Stimulated activated CD4-positive, alpha-beta T cell treated with anti-CD3 and anti-CD28 coated beads, Interleukin-1b, Interleukin-23, amount 100 ng/mL, for 24 hours (primary cell): ENCODE measurements around the gene ALOXE3.
"Not testable (repeated sequence)": the region's sequence is repeated elsewhere in the genome, so short reads cannot be mapped to it uniquely, and the experiment has no call there.

Experiments
- DNase-seq, 4 experiments: peaks; one replicate each; pipeline ENCODE4 v3.0.0-alpha.2; 2020; ENCODE audit warnings: low read depth in 4 of 4, low spot score in 1 of 4

Gene ALOXE3

GRCh38 chr17:8100763-8101162 is 17.6 kb downstream of the ALOXE3 start:
- DNase-seq, result no peak

- no peak for DNase-seq
Observed at GRCh38 chr17:8100111-8100510, 18.2 kb downstream of the ALOXE3 start.

DNA sequence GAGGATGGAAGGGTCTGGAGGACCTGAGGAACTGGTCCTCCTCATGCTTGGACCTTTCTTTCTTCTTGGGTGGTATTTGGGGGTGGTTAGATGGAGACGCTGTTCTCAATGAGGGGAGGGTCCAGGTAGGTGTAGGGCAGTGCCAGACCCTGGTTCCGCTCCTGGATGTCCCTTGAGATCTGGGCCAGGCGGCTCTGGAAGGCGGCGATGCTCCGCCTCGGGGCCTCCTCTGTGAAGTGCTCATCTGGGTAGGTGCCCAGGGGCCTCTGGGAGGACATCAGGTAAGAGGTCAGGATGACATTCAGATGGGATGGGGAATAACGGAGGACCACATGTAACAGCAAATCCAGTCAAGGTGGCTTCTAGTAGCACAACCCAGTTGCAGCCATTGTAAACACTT is 21.8 kb downstream of the ALOXE3 start:
- no peak for DNase-seq

GRCh38 chr17:8095361-8095760 is 23.0 kb downstream of the ALOXE3 start:
- DNase-seq, result no peak

DNA sequence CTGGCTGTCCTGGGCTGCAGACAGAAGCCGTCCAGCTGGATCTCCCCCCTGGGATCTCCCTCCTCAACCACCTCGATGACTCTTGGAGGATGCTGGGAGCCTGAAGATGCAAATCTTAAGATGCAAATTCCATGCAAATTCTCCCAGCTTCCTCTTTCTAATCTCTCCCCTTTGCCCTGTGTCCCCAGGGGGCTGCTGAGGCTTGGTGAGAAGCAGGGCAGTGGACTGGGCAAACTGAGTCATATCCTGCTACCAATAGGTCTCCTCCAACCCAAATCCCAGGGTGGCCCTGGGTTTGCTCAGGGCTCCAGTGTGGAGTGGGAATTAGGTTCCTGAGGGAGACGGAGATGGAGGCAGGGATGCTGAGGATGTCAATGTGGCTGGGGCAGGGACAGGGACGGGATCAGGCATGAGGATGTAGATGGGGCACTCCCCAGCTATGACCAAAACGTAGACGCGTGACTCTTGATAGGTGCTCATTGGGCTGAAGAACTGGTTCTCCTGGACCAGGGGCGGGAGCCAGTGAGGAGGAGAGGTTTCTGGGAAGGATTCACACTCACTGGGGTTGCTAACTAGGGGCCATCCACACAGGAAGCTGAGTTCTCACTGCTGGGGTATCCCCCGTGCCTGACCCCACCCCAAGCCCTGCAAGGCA is 27.2 kb downstream of the ALOXE3 start:
- DNase-seq, result no peak

DNA sequence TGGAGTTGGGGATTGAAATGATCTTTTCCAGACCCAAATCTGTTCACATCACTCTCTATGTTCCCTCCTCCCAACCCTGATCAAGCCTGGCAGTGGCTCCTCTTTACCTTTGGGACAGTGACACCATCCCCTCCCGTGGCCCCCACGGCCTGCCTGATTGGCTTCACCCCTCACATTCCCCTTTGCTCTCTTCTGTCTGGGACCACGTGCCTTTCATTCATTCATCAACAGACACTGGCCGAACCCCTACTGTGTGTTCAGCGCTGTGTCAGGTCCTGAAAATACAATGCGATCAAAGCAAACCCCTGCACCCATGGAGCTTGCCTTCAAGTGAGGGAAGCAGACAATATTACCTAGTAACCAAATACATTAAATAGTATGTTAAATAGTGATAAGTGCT is 28.6 kb downstream of the ALOXE3 start:
- no peak for DNase-seq

GRCh38 chr17:8087952-8088230 is 30.4 kb downstream of the ALOXE3 start:
- DNase-seq, result no peak

DNA sequence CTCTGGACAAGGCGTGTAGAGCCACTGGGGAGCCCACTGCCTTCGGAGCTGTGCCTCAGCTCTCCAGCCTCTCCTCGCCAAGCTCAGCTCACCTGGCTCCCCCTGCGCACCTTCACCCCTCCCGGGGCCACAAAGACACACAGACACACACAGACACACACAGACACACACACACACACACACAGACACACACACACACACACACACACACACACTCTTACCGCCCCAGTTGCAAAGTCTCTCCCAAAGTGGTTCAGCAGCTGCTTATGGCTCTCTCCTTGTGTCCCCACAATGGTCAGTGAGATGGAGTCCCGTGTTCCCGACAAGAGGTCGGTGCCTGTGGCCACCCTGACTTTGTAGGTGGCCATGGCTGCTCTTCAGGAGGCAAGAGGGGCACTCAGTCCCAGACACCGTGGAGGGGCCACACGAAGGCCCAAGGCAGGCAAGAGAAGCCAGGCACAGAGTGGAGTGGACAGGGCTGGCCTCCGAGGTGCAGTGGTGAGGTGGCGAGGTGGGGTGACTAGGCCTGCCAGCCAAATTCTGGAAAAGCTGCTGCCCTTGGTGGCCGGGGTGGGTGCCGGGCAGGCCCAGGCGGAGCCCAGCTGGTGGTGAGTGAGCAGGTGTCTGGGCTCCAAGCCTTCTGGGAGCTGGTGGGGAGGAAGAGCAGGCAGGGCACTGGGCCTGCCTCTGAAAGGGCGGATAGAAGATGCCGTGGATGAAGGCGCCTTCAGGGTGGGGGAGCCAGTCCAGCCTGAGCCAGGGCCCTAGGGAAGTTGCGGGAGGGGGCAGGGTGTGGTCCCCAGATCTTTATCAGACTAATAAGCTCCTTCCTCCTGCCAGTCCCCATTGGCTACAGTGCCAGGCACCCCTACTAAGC is 31.0 kb downstream of the ALOXE3 start, which contains the start of gene ALOX12B:
TSS of gene ALOX12B (minus strand) at position 642 of the 877 bp plus-strand sequence. CDS start at position 368, 274 bp downstream.
- DNase-seq, result no peak

- no peak for DNase-seq
Observed at GRCh38 chr17:8084250-8084649, 34.1 kb downstream of the ALOXE3 start.

GRCh38 chr17:8082292-8082691 is 36.0 kb downstream of the ALOXE3 start:
- no peak for DNase-seq

DNA sequence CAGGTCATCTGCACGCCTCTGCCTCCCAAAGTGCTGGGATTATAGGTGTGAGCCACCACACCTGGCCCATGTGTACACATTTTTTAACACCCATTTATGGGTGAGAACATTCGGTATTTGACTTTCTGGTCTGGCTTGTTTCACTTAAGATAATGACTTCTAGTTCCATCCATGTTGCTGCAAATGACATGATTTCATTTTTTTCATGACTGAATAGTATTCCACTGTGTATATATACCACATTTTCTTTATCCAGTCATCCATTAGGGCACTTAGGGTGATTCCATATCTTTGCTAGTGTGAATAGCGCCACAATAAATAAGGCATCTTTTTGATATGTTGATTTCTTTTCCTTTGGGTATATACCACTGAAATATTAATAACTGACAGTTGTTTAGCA is 36.4 kb downstream of the ALOXE3 start:
- no peak for DNase-seq

- DNase-seq, result no peak
Observed at GRCh38 chr17:8080799-8081219, 37.5 kb downstream of the ALOXE3 start.

GRCh38 chr17:8080208-8080798 is 38.0 kb downstream of the ALOXE3 start:
- no peak for DNase-seq

DNA sequence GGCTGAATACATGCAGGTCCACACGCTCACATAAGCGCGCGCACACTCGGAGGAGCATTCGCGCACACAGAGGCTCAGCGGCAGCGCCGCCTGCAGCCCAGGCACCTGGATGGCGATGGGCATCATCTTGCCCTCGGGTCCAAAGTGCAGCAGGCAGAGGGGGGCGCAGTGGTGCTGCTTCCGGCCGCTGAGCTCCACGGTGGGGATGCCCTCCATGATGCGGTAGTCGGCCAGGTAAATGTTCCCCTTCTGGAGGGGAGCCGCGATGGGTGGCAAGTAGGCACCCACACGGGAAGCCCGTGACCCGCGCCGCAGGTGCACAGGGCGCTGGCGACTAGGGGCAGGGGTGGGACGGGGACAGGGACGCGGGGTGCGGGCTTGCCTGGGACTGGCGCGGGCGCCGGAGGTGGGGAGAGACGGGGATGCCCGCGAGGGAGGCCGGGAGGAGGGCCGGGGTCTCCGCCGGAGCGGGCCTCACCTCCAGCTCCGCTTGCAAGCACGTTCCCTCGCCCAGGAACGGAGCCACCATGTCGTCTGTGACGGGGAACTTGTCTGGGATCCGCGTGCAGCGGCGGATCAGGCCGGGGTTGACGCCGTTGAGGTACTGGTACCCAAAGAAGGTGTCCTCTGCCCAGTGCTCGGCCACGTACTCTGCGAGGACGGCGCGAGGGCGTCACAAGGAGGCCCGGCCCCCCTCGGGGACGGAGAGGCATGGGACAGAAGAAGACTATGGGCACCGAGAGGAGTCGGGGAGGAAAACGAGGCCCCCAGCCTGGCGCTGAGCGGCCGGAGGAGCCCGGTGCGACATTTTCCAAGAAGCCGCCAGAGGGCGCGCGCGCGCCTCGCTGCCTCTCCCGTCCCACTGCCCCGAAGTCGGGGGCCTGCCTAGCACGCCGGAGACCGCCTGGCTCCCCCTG is 38.8 kb downstream of the ALOXE3 start:
- DNase-seq, result peak; percentile 54 to 77 (median 70)

- DNase-seq, result not testable (repeated sequence)
Observed at GRCh38 chr17:8077939-8078338, 40.4 kb downstream of the ALOXE3 start.

- DNase-seq, result no peak
Observed at GRCh38 chr17:8076502-8077266, 41.6 kb downstream of the ALOXE3 start.

DNA sequence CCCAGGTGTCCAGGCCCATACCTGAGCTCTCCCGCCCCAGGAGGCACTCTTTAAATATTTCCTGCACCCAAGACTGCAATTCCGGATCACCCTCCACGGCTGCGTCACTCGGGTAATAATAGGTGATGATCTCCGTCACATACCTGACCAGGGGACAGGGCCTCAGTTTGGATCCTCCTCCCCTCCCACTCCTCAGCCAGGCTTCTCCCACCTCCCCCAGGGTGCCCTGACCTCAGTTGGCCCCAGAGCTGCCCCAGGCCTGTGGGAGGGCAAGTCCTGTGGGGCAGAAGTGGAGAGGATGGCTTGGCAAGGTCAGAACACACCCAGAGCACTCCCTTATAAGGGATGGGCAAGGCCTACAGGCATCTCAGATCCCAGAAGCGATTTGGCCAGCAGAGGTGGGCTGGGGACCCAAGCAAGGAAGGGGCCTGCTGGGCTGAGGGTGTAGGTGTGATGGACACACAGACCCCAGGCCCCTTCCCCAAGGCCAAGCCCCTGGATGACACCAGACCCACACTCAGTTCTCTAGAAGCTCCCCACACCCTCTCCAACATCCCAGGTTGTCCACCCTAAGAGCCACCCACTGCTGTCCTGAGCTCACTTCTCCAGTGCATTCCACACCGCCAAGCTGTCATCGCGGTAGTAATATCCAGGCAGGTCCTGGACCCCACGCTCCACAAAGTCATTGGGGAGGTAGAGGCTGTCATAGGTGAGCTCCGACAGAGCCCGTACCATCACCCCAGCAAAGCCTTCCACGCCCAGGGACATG is 42.6 kb downstream of the ALOXE3 start:
- DNase-seq, result no peak

DNA sequence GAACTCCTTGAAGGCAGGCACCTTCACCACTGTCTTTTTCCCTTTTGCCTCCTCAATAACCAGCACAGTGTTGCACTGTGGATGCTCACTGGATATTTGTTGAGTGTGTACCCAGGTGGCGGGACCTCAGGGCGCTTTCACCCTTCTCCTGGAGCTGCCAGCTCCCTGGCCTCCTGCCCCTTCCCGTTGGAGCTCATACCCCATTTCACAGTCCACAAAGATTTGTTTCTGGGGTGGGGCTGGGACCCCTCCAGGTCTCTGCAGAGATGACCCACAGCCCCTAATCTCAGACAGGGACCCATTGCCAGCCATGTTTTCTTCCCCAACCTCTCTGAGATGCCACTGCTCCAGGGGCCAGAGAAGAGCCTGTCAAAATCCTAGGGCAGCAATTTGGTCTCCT is 43.2 kb downstream of the ALOXE3 start:
- DNase-seq, result no peak

GRCh38 chr17:8074554-8074953 is 43.8 kb downstream of the ALOXE3 start:
- DNase-seq, result no peak
